Endodermal cell (in vitro differentiated cells): Measurements from ENCODE around the gene OR7A17. TPM values are rescaled to one million over a fixed set of nuclear protein-coding genes. Genes with fewer than 3 reads are reported as not detected.

Experiments used
- DNase-seq: peaks from one replicate; pipeline ENCODE4 v3.0.0-alpha.2; 2017
- H3K27ac ChIP-seq: 2 replicates; pipeline ENCODE4 v1.5.1; 2013; ENCODE audit warnings: mild to moderate bottlenecking, low read depth, low read length, moderate library complexity
- H3K27me3 ChIP-seq: 2 replicates; pipeline ENCODE4 v1.6.1; 2013; ENCODE audit warnings: mild to moderate bottlenecking, low read length, moderate library complexity; ENCODE audit not compliant: insufficient read depth, control insufficient read depth, poor library complexity, severe bottlenecking
- H3K36me3 ChIP-seq: 2 replicates; pipeline ENCODE4 v1.7.0; 2013; ENCODE audit warnings: mild to moderate bottlenecking, low read length, moderate library complexity; ENCODE audit not compliant: control insufficient read depth, insufficient read depth
- H3K4me1 ChIP-seq: one replicate; pipeline ENCODE4 v1.7.0; 2013; ENCODE audit warnings: low read length; ENCODE audit not compliant: control insufficient read depth, insufficient read depth
- H3K4me3 ChIP-seq: 2 replicates; pipeline ENCODE4 v1.5.1; 2013; ENCODE audit warnings: mild to moderate bottlenecking, low read length, moderate library complexity
- H3K9ac ChIP-seq: 2 replicates; pipeline ENCODE4 v1.6.1; 2013; ENCODE audit warnings: mild to moderate bottlenecking, low read length, moderate library complexity; ENCODE audit not compliant: poor library complexity, severe bottlenecking; ENCODE audit errors: extremely low read depth
- H3K9me3 ChIP-seq: 2 replicates; pipeline ENCODE4 v1.6.1; 2013; ENCODE audit warnings: mild to moderate bottlenecking, low read length, moderate library complexity; ENCODE audit not compliant: control insufficient read depth
- H3K27ac Mint-ChIP-seq: 2 replicates; pipeline ENCODE4 v1.8.0; 2020; ENCODE audit warnings: mixed read lengths
- H3K27me3 Mint-ChIP-seq: 2 replicates; pipeline ENCODE4 v1.8.0; 2021; ENCODE audit warnings: mild to moderate bottlenecking, mixed read lengths; ENCODE audit not compliant: insufficient read depth
- H3K36me3 Mint-ChIP-seq: 2 replicates; pipeline ENCODE4 v1.8.0; 2020; ENCODE audit warnings: low read depth, mixed read lengths
- H3K4me1 Mint-ChIP-seq: 2 replicates; pipeline ENCODE4 v1.8.0; 2020; ENCODE audit warnings: mixed read lengths
- H3K4me3 Mint-ChIP-seq: 2 replicates; pipeline ENCODE4 v1.8.0; 2020; ENCODE audit warnings: mild to moderate bottlenecking, moderate library complexity, mixed read lengths
- H3K9me3 Mint-ChIP-seq: 2 replicates; pipeline ENCODE4 v1.8.0; 2020; ENCODE audit warnings: mild to moderate bottlenecking, mixed read lengths
- WGBS, 2 experiments: methylation state at CpG; one replicate each; pipeline versions ENCODE4 v1.1.5 to v1.1.7; 2013; ENCODE audit warnings: missing lambda C conversion rate in 2 of 2, mixed read lengths in 1 of 2; ENCODE audit not compliant: insufficient coverage in 1 of 2, insufficient read length in 1 of 2; 5-methylcytosine and 5-hydroxymethylcytosine counted together
- total RNA-seq, 2 donors: library from RNA; stranded (reverse); fragmentation: NEBNext Ultra II Directional in 1 of 2; extraction: Animal tissue kit (Norgen Biotek cat#: 25700) in 1 of 2; gene quantifications; 2 replicates in 1 of 2; 3 replicates in 1 of 2; pipeline ENCODE4 v1.2.1, GENCODE V29; 2021
- TF ChIP-seq, protein P1 (sequence below): fragments of 200-600 bp; sonication (generic); conservative IDR thresholded peaks from 2 replicates; pipeline ENCODE4 v1.5.0; 2021; ENCODE audit warnings: antibody characterized with exemption, mild to moderate bottlenecking

The OR7A17 gene
- total RNA-seq, 2 donors from 2014 or later, result not detected

DNA sequence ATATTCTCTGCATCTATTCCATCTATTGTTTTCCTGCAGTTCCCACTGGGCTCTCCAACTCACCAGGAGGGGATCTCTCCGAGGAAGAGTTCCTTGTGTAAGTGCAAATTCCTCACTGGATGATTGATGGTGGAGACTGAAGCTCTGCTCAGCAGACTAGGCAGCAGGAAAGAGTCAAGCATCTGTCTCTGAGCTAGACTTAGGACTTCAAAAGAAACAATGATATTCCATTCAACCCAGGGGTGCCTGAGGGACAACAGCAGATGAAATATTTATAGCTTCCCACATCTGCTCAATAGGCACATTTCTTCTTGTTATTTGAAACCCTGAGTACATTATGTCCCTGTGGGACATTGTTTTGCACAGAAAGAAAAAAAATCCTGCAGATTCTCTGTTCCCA is 50.9 kb downstream of the OR7A17 start, which contains the start of the genes OR7A5 and OR7C1:
Gene OR7A5 (minus strand): TSS at position 175 of the 400 bp plus-strand sequence. CDS start 6,944 bp downstream, outside the sequence.
Gene OR7C1 (minus strand): TSS at position 175 of the 400 bp plus-strand sequence. CDS start 35,049 bp downstream, outside the sequence.
- no peak for DNase-seq
- 11 to 55% methylated on average over 1 of the region's 1 CpG for WGBS, 2 experiments
- no peak within 1 kb of the TSS for H3K9ac ChIP-seq
- H3K27me3 ChIP-seq, result no peaks in the 10 kb centered on the region
- no peaks in the 10 kb centered on the region for H3K27me3 Mint-ChIP-seq
- no peak within 1 kb of the TSS for H3K4me3 ChIP-seq
- no peaks in the 10 kb centered on the region for H3K36me3 ChIP-seq
- H3K27ac ChIP-seq, result no peak within 1 kb of the TSS
- H3K9me3 Mint-ChIP-seq, result peaks cover 89% of the 10 kb centered on the region
- H3K4me1 Mint-ChIP-seq, result no peaks in the 10 kb centered on the region
- H3K4me3 Mint-ChIP-seq, result no peak within 1 kb of the TSS
- H3K4me1 ChIP-seq, result no peaks in the 10 kb centered on the region
- H3K9me3 ChIP-seq, result peaks cover 79% of the 10 kb centered on the region
- no peaks in the 10 kb centered on the region for H3K36me3 Mint-ChIP-seq
- TF ChIP-seq, protein P1, sequence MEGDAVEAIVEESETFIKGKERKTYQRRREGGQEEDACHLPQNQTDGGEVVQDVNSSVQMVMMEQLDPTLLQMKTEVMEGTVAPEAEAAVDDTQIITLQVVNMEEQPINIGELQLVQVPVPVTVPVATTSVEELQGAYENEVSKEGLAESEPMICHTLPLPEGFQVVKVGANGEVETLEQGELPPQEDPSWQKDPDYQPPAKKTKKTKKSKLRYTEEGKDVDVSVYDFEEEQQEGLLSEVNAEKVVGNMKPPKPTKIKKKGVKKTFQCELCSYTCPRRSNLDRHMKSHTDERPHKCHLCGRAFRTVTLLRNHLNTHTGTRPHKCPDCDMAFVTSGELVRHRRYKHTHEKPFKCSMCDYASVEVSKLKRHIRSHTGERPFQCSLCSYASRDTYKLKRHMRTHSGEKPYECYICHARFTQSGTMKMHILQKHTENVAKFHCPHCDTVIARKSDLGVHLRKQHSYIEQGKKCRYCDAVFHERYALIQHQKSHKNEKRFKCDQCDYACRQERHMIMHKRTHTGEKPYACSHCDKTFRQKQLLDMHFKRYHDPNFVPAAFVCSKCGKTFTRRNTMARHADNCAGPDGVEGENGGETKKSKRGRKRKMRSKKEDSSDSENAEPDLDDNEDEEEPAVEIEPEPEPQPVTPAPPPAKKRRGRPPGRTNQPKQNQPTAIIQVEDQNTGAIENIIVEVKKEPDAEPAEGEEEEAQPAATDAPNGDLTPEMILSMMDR, result no peak
- H3K27ac Mint-ChIP-seq, result no peak within 1 kb of the TSS

DNA sequence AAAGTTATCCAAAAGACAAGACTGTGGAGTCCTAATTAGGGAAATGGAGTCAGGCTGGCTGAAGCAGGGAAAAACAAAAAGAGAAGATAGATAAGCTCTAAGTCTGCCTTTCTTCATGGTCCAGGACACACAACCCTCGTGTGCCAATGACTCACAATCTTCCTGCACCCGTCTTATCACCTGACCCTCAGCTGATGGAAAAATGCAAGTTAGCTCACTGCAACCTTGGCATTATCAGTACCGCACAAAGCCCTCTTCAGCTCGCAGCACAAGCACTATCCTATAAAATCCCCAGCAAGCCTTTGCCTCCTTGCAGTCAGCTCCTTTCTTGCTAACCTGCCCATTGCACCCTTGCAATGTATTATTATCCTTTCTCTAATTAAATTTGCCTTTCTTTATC is 55.2 kb downstream of the OR7A17 start:
- DNase-seq, result no peak
- H3K36me3 ChIP-seq, result no peaks in the 10 kb centered on the region
- peaks cover 2% of the 10 kb centered on the region for H3K27me3 Mint-ChIP-seq
- TF ChIP-seq, protein P1, result no peak
- no peaks in the 10 kb centered on the region for H3K4me1 Mint-ChIP-seq
- peaks cover 90% of the 10 kb centered on the region for H3K9me3 Mint-ChIP-seq
- WGBS, 2 experiments, result 79% methylated on average over 3 to 4 of the region's 4 CpGs
- H3K4me3 ChIP-seq, result no peak overlapping the region
- peaks cover 73% of the 10 kb centered on the region for H3K9me3 ChIP-seq
- no peaks in the 10 kb centered on the region for H3K27me3 ChIP-seq
- no peaks in the 10 kb centered on the region for H3K36me3 Mint-ChIP-seq
- no peak overlapping the region for H3K4me3 Mint-ChIP-seq
- no peak overlapping the region for H3K27ac Mint-ChIP-seq
- H3K4me1 ChIP-seq, result no peaks in the 10 kb centered on the region
- H3K9ac ChIP-seq, result no peak overlapping the region
- no peak overlapping the region for H3K27ac ChIP-seq

Other genes with a start within 250 kb of the OR7A17 start
- not detected for gene ADGRE3, start 211.3 kb downstream of the OR7A17 start, total RNA-seq
- 10 to 100 TPM; 16.2 to 19.8 TPM for gene ZNF333, start 196.1 kb downstream of the OR7A17 start, total RNA-seq
- gene ADGRE2, start 107.6 kb downstream of the OR7A17 start, total RNA-seq, result under 1 TPM; 0.07 TPM
- not detected for gene OR7A5, start 50.9 kb downstream of the OR7A17 start, total RNA-seq
- not detected for gene OR7C1, start 50.9 kb downstream of the OR7A17 start, total RNA-seq
- gene OR7A10, start 37.2 kb downstream of the OR7A17 start, total RNA-seq, result not detected
- gene OR7C2, start 55.4 kb upstream of the OR7A17 start, total RNA-seq, result not detected
- 1 to 10 TPM in 1 of 2 donors, under 1 TPM in 1; 0.86 to 3.1 TPM for gene SLC1A6, start 93.7 kb upstream of the OR7A17 start, total RNA-seq
- not detected for gene CASP14, start 163.3 kb upstream of the OR7A17 start, total RNA-seq
- gene OR1I1, start 196.1 kb upstream of the OR7A17 start, total RNA-seq, result not detected
- 10 to 100 TPM in 1 of 2 donors, 1 to 10 TPM in 1; 8.9 to 12.2 TPM for gene SYDE1, start 221.3 kb upstream of the OR7A17 start, total RNA-seq